Measurements from ENCODE around the gene SEPTIN12. TPM values are rescaled to one million over a fixed set of nuclear protein-coding genes. Genes with fewer than 3 reads are reported as not detected.

SEPTIN12 gene
- total and polyA plus RNA-seq, 2 of the 8 experiments (the other 6 are each of a cell fraction or from before 2014, with no cell fraction given) = 0.24 TPM; not detected in 1

DNA sequence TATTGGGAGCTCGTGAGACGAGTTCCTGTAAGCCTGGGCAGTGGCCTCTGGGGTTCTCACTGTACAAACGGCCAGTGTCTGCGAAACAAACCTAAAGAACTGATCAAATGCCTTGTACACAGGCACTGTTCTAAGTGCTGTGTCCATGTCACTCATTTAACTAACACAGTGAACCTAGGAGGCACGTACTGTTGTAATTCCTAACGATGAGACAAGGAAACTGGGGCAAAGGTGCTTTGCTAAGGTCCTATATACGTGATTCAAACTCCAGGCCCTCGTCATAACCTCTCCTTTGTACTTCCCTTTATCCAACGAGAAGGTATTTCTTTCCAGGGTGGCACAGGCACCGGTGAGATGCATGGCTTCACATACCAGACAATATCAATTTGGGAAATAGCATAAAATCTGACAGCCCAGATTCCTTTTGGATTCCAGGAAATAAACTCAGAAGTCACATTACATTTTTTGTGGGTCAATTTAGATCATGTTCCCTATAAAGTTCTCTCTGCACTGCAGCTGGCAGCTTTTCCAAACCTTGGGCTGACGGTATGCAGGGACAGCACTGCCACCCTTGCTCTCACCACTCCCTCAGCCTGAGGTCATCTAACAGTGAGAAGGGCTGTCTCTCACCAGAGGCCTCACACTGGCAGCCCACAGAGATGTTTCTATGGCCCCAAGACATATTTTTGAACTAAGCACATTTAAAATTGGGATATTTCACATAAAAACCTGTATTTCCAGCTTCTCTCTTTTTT lies 40.6 kb upstream of the SEPTIN12 start:
- H3K23ac ChIP-seq (ENCODE audit: insufficient read length) = no peak overlapping the region
- FAIRE-seq (no peak), DNase-seq (ENCODE audit: low read depth in 1 of 2, low spot score in 2 of 2) (no peak)
- no peak overlapping the region for H3K4me3 ChIP-seq (ENCODE audit: extremely low read depth in 1 of 4, insufficient read depth in 2 of 4, low read depth in 3 of 4, low read length in 4 of 4)
- H2BK120ac ChIP-seq (replicated peaks; ENCODE audit: low read depth, low read length) = no peak overlapping the region
- H3K4me2 ChIP-seq (ENCODE audit: insufficient read depth in 1 of 2, low read depth in 2 of 2, low read length in 2 of 2) = no peak overlapping the region
- H3K27ac ChIP-seq (ENCODE audit: low read depth, low read length) = no peak overlapping the region
- H2BK12ac ChIP-seq (ENCODE audit: low read depth, low read length) = no peak overlapping the region
- H3K18ac ChIP-seq (ENCODE audit: extremely low read depth, low read length) = no peak overlapping the region
- no peaks in the 10 kb centered on the region for H3K79me2 ChIP-seq (ENCODE audit: control insufficient read depth in 1 of 2, insufficient read depth in 2 of 2, low read length in 2 of 2)
- H3K79me1 ChIP-seq (ENCODE audit: low read depth, low read length) = no peaks in the 10 kb centered on the region; the same call in 1 of the 2 replicates
- H3K36me3 ChIP-seq (ENCODE audit: control insufficient read depth in 2 of 4, insufficient read depth in 4 of 4, low read length in 3 of 4) = peaks cover 32 to 78% (median 65%) of the 10 kb centered on the region in 4 experiments
- H2BK15ac ChIP-seq (ENCODE audit: low read length) = no peak overlapping the region
- H4K20me1 ChIP-seq (replicated peaks in 1 of 2; ENCODE audit: control insufficient read depth in 1 of 2, insufficient read depth in 2 of 2, low read length in 2 of 2) = peaks cover 2 to 4% of the 10 kb centered on the region in 2 experiments
- ChIA-PET POLR2A (ENCODE audit: partially characterized antibody) (interaction anchor here (1.4 to 1.6 kb wide), 2 partner anchors 10 to 60 kb away, joined by 4 to 5 read pairs; no protein-coding TSS in a partner anchor), CTCF (ENCODE audit: partially characterized antibody) (interaction anchor here (0.9 kb wide), 1 partner anchor 83 kb away, joined by 3 read pairs; no protein-coding TSS in a partner anchor)
- no peak overlapping the region for H3K9ac ChIP-seq (replicated peaks in 1 of 4; ENCODE audit: extremely low read depth in 1 of 4, low read depth in 3 of 4, low read length in 3 of 4)
- no peak overlapping the region for H4K91ac ChIP-seq (replicated peaks; ENCODE audit: insufficient read length, low read length)
- no peak overlapping the region for H4K5ac ChIP-seq (ENCODE audit: insufficient read length, low read depth, low read length)
- H4K8ac ChIP-seq (ENCODE audit: extremely low read depth, insufficient read depth, low read length) = no peak overlapping the region
- H3K14ac ChIP-seq (ENCODE audit: insufficient read length) = no peak overlapping the region
- H2BK5ac ChIP-seq (ENCODE audit: low read depth, low read length) = no peak overlapping the region
- H3K9me3 ChIP-seq (ENCODE audit: insufficient read depth in 2 of 2, low read depth in 1 of 2, low read length in 1 of 2) = no peaks in the 10 kb centered on the region
- H2AK5ac ChIP-seq (ENCODE audit: low read depth, low read length) = no peak overlapping the region
- 90% methylated on average over 10 of the region's 11 CpGs; no CpG with 5 or more reads in 1 of the 2 experiments for WGBS, 2 experiments (ENCODE audit: extremely low coverage in 1 of 2, insufficient coverage in 1 of 2, insufficient read length in 1 of 2, insufficient replicate concordance in 2 of 2, low coverage in 1 of 2, low lambda C conversion rate in 2 of 2, missing lambda C conversion rate in 1 of 2)
- no peaks in the 10 kb centered on the region for H3K4me1 ChIP-seq (replicated peaks in 1 of 4; ENCODE audit: control insufficient read depth in 3 of 4, insufficient read depth in 4 of 4, low read length in 3 of 4)
- TF ChIP-seq SIRT6 (IDR thresholded peaks at IDR 0.05; ENCODE audit: low read length) (no peak), SAP30 (IDR thresholded peaks at IDR 0.05; ENCODE audit: insufficient read depth, insufficient replicate concordance, low read length) (no peak), ASH2L (IDR thresholded peaks at IDR 0.05; ENCODE audit: low read length) (no peak), FOSL1 (IDR thresholded peaks at IDR 0.05; ENCODE audit: insufficient read depth, low read depth, low read length) (no peak), BCL11A (IDR thresholded peaks at IDR 0.05; ENCODE audit: low read depth in 2 of 2, low read length in 2 of 2) (no peak)
- no peak overlapping the region for H2BK20ac ChIP-seq (ENCODE audit: low read length)
- no peak overlapping the region for H3K4ac ChIP-seq (replicated peaks; ENCODE audit: insufficient read length, low read depth, low read length)
- no peak overlapping the region for H2AFZ ChIP-seq (ENCODE audit: low read length)
- no peaks in the 10 kb centered on the region for H3K27me3 ChIP-seq (replicated peaks in 1 of 4; ENCODE audit: control insufficient read depth in 3 of 4, extremely low read depth in 1 of 4, insufficient read depth in 3 of 4, low read length in 3 of 4)
- H3K23me2 ChIP-seq (ENCODE audit: low read depth, low read length) = no peaks in the 10 kb centered on the region
- no peak overlapping the region for H3K56ac ChIP-seq (replicated peaks; ENCODE audit: insufficient read length, low read depth, low read length)

Data from H1 (cell line).